PC-3 (cell line): Measurements from ENCODE around the gene TAGLN.

Experiments used
- EZH2 ChIP-seq: fragments of 300-600 bp; sonication (generic); IDR thresholded peaks from one replicate; pipeline ENCODE4 v1.6.1; 2017; ENCODE audit warnings: antibody characterized with exemption, mild to moderate bottlenecking, low read length; ENCODE audit not compliant: unreplicated experiment
- EZH2phosphoT487 ChIP-seq: fragments of 300-600 bp; sonication (generic); IDR thresholded peaks from 2 replicates; pipeline ENCODE4 v1.6.1; 2018; ENCODE audit warnings: mild to moderate bottlenecking, antibody characterized with exemption, low read length, borderline replicate concordance
- TF ChIP-seq, protein P1 (sequence below): fragments of 300-600 bp; sonication (generic); conservative IDR thresholded peaks from 2 replicates; pipeline ENCODE4 v1.5.1; 2017; ENCODE audit warnings: antibody characterized with exemption, low read depth, mild to moderate bottlenecking, low read length

DNA sequence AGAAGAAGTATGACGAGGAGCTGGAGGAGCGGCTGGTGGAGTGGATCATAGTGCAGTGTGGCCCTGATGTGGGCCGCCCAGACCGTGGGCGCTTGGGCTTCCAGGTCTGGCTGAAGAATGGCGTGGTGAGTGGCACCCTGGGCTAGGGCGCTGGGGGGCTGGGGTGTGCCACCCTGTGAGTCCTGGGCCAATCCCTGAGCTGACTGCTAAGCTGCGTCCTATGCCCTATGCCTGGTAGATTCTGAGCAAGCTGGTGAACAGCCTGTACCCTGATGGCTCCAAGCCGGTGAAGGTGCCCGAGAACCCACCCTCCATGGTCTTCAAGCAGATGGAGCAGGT, 3.9 kb downstream of the TAGLN start:
- TF ChIP-seq EZH2: no peak
- TF ChIP-seq, protein P1, sequence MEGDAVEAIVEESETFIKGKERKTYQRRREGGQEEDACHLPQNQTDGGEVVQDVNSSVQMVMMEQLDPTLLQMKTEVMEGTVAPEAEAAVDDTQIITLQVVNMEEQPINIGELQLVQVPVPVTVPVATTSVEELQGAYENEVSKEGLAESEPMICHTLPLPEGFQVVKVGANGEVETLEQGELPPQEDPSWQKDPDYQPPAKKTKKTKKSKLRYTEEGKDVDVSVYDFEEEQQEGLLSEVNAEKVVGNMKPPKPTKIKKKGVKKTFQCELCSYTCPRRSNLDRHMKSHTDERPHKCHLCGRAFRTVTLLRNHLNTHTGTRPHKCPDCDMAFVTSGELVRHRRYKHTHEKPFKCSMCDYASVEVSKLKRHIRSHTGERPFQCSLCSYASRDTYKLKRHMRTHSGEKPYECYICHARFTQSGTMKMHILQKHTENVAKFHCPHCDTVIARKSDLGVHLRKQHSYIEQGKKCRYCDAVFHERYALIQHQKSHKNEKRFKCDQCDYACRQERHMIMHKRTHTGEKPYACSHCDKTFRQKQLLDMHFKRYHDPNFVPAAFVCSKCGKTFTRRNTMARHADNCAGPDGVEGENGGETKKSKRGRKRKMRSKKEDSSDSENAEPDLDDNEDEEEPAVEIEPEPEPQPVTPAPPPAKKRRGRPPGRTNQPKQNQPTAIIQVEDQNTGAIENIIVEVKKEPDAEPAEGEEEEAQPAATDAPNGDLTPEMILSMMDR: no peak
- TF ChIP-seq EZH2phosphoT487: no peak
